HG02588 (cell line): Measurements from ENCODE around the gene IL36A.

Experiments
- ATAC-seq: cut with Tn5 transposase; IDR thresholded peaks from one replicate; pipeline ENCODE4 v1.9.1; 2021; ENCODE audit warnings: mild to moderate bottlenecking, moderate library complexity; ENCODE audit not compliant: unreplicated experiment

The IL36A gene

GRCh38 chr2:113005030-113005509, at the start of gene IL36A:
IL36A (plus strand) TSS chr2:113005459; CDS start chr2:113005872, 413 bp downstream.
- ATAC-seq: no peak

- ATAC-seq: no peak
These were observed 47.7 kb upstream of the IL36A start for GRCh38 chr2:112957511-112957910.

- ATAC-seq: no peak
These were observed 46.7 kb upstream of the IL36A start for GRCh38 chr2:112958428-112959108.

- ATAC-seq: no peak
These were observed 46.0 kb upstream of the IL36A start for GRCh38 chr2:112959109-112959812.

GRCh38 chr2:112960230-112960825, 44.9 kb upstream of the IL36A start:
- ATAC-seq: no peak

GRCh38 chr2:112962308-112963175, 42.7 kb upstream of the IL36A start:
- ATAC-seq: no peak

GRCh38 chr2:112967023-112967422, 38.2 kb upstream of the IL36A start:
- ATAC-seq: no peak

GRCh38 chr2:112972423-112973086, 32.7 kb upstream of the IL36A start:
- ATAC-seq: no peak

- no peak for ATAC-seq
These were observed 32.1 kb upstream of the IL36A start for GRCh38 chr2:112973156-112973555.

GRCh38 chr2:112977559-112978056, 27.7 kb upstream of the IL36A start, which contains the start of gene IL36G:
IL36G (plus strand) TSS chr2:112978006; CDS start chr2:112978639, 633 bp downstream.
- ATAC-seq: no peak

- no peak for ATAC-seq
These were observed 25.5 kb upstream of the IL36A start for GRCh38 chr2:112979731-112980130.

GRCh38 chr2:112980537-112980936, 24.7 kb upstream of the IL36A start:
- no peak for ATAC-seq

- ATAC-seq: no peak
These were observed 20.2 kb upstream of the IL36A start for GRCh38 chr2:112985090-112985489.

GRCh38 chr2:112989611-112990010, 15.6 kb upstream of the IL36A start:
- ATAC-seq: no peak

GRCh38 chr2:112993831-112994230, 11.4 kb upstream of the IL36A start:
- ATAC-seq: no peak

- ATAC-seq: no peak
These were observed 10.6 kb upstream of the IL36A start for GRCh38 chr2:112994648-112995047.

- ATAC-seq: no peak
These were observed 9.8 kb upstream of the IL36A start for GRCh38 chr2:112995346-112995920.

- ATAC-seq: no peak
These were observed 8.6 kb upstream of the IL36A start for GRCh38 chr2:112996635-112997034.

GRCh38 chr2:112997151-112997550, 8.1 kb upstream of the IL36A start:
- ATAC-seq: no peak

GRCh38 chr2:113000436-113000835, 4.8 kb upstream of the IL36A start:
- no peak for ATAC-seq
